Neuronal stem cell (in vitro differentiated cells): ENCODE results near the gene CSRP2.

Experiments
- DNase-seq: peaks from one replicate; pipeline ENCODE4 v3.0.0-alpha.2; 2013; ENCODE audit warnings: low spot score
- H2AFZ ChIP-seq: one replicate; pipeline ENCODE4 v1.6.1; 2013; ENCODE audit warnings: mild to moderate bottlenecking, low read length, inconsistent platforms
- H2AK5ac ChIP-seq: 2 replicates; pipeline ENCODE4 v1.6.1; 2013; ENCODE audit warnings: low read depth, mild to moderate bottlenecking, inconsistent platforms, low read length, moderate library complexity, mixed read lengths
- H2BK120ac ChIP-seq: 2 replicates; pipeline ENCODE4 v1.6.1; 2013; ENCODE audit warnings: low read depth, mild to moderate bottlenecking, inconsistent platforms, low read length, moderate library complexity, mixed read lengths
- H2BK12ac ChIP-seq: one replicate; pipeline ENCODE4 v1.6.1; 2013; ENCODE audit warnings: low read length, inconsistent platforms
- H2BK15ac ChIP-seq: 2 replicates; pipeline ENCODE4 v1.6.1; 2013; ENCODE audit warnings: mild to moderate bottlenecking, low read length, inconsistent platforms, mixed read lengths
- H2BK5ac ChIP-seq: one replicate; pipeline ENCODE4 v1.6.1; 2013; ENCODE audit warnings: inconsistent platforms, mild to moderate bottlenecking, low read length, moderate library complexity
- H3K14ac ChIP-seq: one replicate; pipeline ENCODE4 v1.6.1; 2013; ENCODE audit warnings: low read length, inconsistent platforms
- H3K18ac ChIP-seq: 2 replicates; pipeline ENCODE4 v1.6.1; 2013; ENCODE audit warnings: low read length, inconsistent platforms
- H3K23ac ChIP-seq: 2 replicates; pipeline ENCODE4 v1.6.1; 2013; ENCODE audit warnings: low read depth, mild to moderate bottlenecking, mixed read lengths, low read length, inconsistent platforms; ENCODE audit not compliant: poor library complexity
- H3K27ac ChIP-seq: replicated peaks from 3 replicates; pipeline ENCODE4 v1.5.1; 2013; ENCODE audit warnings: low read length, inconsistent platforms
- H3K27me3 ChIP-seq, 3 experiments: 2 replicates each; pipeline ENCODE4 v1.6.1; 2013; ENCODE audit warnings: low read length in 3 of 3, mild to moderate bottlenecking in 2 of 3, inconsistent platforms in 1 of 3, low read depth in 1 of 3, mixed read lengths in 1 of 3, moderate library complexity in 1 of 3; ENCODE audit not compliant: control insufficient read depth in 3 of 3, insufficient read depth in 3 of 3
- H3K36me3 ChIP-seq, 2 donors: replicated peaks in 1 of 2; 2 replicates each; pipeline ENCODE4 v1.6.1; 2013; ENCODE audit warnings: low read length in 2 of 2; ENCODE audit not compliant: control insufficient read depth in 2 of 2, insufficient read depth in 2 of 2
- H3K4ac ChIP-seq: 2 replicates; pipeline ENCODE4 v1.6.1; 2013; ENCODE audit warnings: inconsistent platforms, mild to moderate bottlenecking, low read length, moderate library complexity
- H3K4me1 ChIP-seq, 2 donors: 1 replicate in 1 of 2; 2 replicates in 1 of 2; pipeline ENCODE4 v1.6.1; 2013; ENCODE audit warnings: low read length in 2 of 2, low read depth in 1 of 2; ENCODE audit not compliant: control insufficient read depth in 2 of 2, insufficient read depth in 1 of 2
- H3K4me2 ChIP-seq: one replicate; pipeline ENCODE4 v1.6.1; 2013; ENCODE audit warnings: mild to moderate bottlenecking, low read length, inconsistent platforms; ENCODE audit not compliant: insufficient read depth, poor library complexity, severe bottlenecking
- H3K4me3 ChIP-seq, 2 donors: 2 replicates each; pipeline ENCODE4 v1.5.1; 2013; ENCODE audit warnings: low read length in 2 of 2, mild to moderate bottlenecking in 2 of 2, inconsistent platforms in 1 of 2, moderate library complexity in 1 of 2
- H3K79me1 ChIP-seq: one replicate; pipeline ENCODE4 v1.6.1; 2013; ENCODE audit warnings: low read depth, mild to moderate bottlenecking, inconsistent platforms, low read length, moderate library complexity
- H3K9ac ChIP-seq: one replicate; pipeline ENCODE4 v1.6.1; 2013; ENCODE audit warnings: mild to moderate bottlenecking, low read depth, low read length, inconsistent platforms; ENCODE audit not compliant: poor library complexity
- H3K9me3 ChIP-seq, 2 donors: replicated peaks in 1 of 2; 2 replicates each; pipeline versions ENCODE3 to v1.6.1; 2013; ENCODE audit warnings: low read length in 2 of 2, mild to moderate bottlenecking in 2 of 2, inconsistent platforms in 1 of 2, low read depth in 1 of 2, mixed read lengths in 1 of 2, moderate library complexity in 1 of 2; ENCODE audit not compliant: control insufficient read depth in 2 of 2, insufficient read depth in 1 of 2
- H4K8ac ChIP-seq: one replicate; pipeline ENCODE4 v1.6.1; 2013; ENCODE audit warnings: low read depth, mild to moderate bottlenecking, inconsistent platforms, low read length, moderate library complexity
- H4K91ac ChIP-seq: one replicate; pipeline ENCODE4 v1.6.1; 2013; ENCODE audit warnings: low read length, low read depth, mild to moderate bottlenecking, inconsistent platforms; ENCODE audit not compliant: poor library complexity
- WGBS, 2 donors: extraction: QIAGEN DNeasy Blood & Tissue Kit; methylation state at CpG; one replicate each; pipeline ENCODE4 v1.1.7; 2013; ENCODE audit warnings: missing lambda C conversion rate in 2 of 2, mixed read lengths in 1 of 2; ENCODE audit not compliant: insufficient read length in 2 of 2, insufficient replicate concordance in 1 of 2; ENCODE audit errors: extremely low coverage in 2 of 2; 5-methylcytosine and 5-hydroxymethylcytosine counted together

The CSRP2 gene

GRCh38 chr12:76909290-76909689, 30.5 kb upstream of the CSRP2 start:
- Histone ChIP-seq H2AK5ac (no peak overlapping the region), H3K4me3 (no peak overlapping the region)
- no CpG with 5 or more reads among the region's 4 CpGs for WGBS, 2 donors

GRCh38 chr12:76908303-76909017, 29.6 kb upstream of the CSRP2 start:
- H3K4me1 ChIP-seq: peaks cover 0 to 1% of the 10 kb centered on the region in 2 donors
- H3K9ac ChIP-seq: no peak overlapping the region
- no peaks in the 10 kb centered on the region for H3K27me3 ChIP-seq
- no peaks in the 10 kb centered on the region for H3K9me3 ChIP-seq
- no peak overlapping the region for H3K18ac ChIP-seq
- no peak overlapping the region for H2BK12ac ChIP-seq
- no peaks in the 10 kb centered on the region for H3K79me1 ChIP-seq
- H4K91ac ChIP-seq: no peak overlapping the region
- no peak for DNase-seq
- WGBS, 2 donors: no CpG with 5 or more reads among the region's 6 CpGs
- H3K36me3 ChIP-seq: no peaks in the 10 kb centered on the region
- no peak overlapping the region for H3K27ac ChIP-seq
- no peak overlapping the region for H3K14ac ChIP-seq
- no peak overlapping the region for H2AK5ac ChIP-seq
- no peak overlapping the region for H2BK5ac ChIP-seq
- no peak overlapping the region for H3K4me3 ChIP-seq
- no peak overlapping the region for H2BK15ac ChIP-seq
- no peak overlapping the region for H3K4ac ChIP-seq
- no peak overlapping the region for H4K8ac ChIP-seq
- H3K23ac ChIP-seq: no peak overlapping the region
- H3K4me2 ChIP-seq: no peak overlapping the region
- no peak overlapping the region for H2BK120ac ChIP-seq
- H2AFZ ChIP-seq: peak overlapping the region; percentile 2

More at GRCh38 chr12:76909290-76909689, 30.5 kb upstream of the CSRP2 start:
- H2BK15ac ChIP-seq: no peak overlapping the region
- H3K4me2 ChIP-seq: no peak overlapping the region
- H3K36me3 ChIP-seq: no peaks in the 10 kb centered on the region
- H2BK120ac ChIP-seq: no peak overlapping the region
- no peak overlapping the region for H3K4ac ChIP-seq
- DNase-seq: no peak
- H3K18ac ChIP-seq: no peak overlapping the region
- H3K27ac ChIP-seq: no peak overlapping the region
- no peak overlapping the region for H3K14ac ChIP-seq
- H2BK5ac ChIP-seq: no peak overlapping the region
- no peak overlapping the region for H3K23ac ChIP-seq
- H3K9ac ChIP-seq: no peak overlapping the region
- H3K4me1 ChIP-seq: peaks cover 0 to 1% of the 10 kb centered on the region in 2 donors
- no peak overlapping the region for H4K8ac ChIP-seq
- H4K91ac ChIP-seq: no peak overlapping the region
- H3K27me3 ChIP-seq: no peaks in the 10 kb centered on the region
- no peak overlapping the region for H2BK12ac ChIP-seq
- H3K9me3 ChIP-seq: no peaks in the 10 kb centered on the region
- no peaks in the 10 kb centered on the region for H3K79me1 ChIP-seq
- peak overlapping the region; percentile 2 for H2AFZ ChIP-seq

- Histone ChIP-seq H2AK5ac (no peak overlapping the region), H2BK15ac (no peak overlapping the region), H3K18ac (no peak overlapping the region), H3K14ac (no peak overlapping the region), H3K4me3 (no peak overlapping the region), H2BK5ac (no peak overlapping the region), H3K27ac (no peak overlapping the region), H3K23ac (no peak overlapping the region), H3K36me3 (no peaks in the 10 kb centered on the region), H3K4me2 (no peak overlapping the region), H3K9me3 (no peaks in the 10 kb centered on the region), H4K91ac (no peak overlapping the region), H3K4me1 (no peaks in the 10 kb centered on the region), H3K9ac (no peak overlapping the region), H2BK120ac (no peak overlapping the region), H3K79me1 (no peaks in the 10 kb centered on the region), H3K27me3 (no peaks in the 10 kb centered on the region), H2AFZ (peak overlapping the region; percentile 48), H2BK12ac (no peak overlapping the region), H4K8ac (no peak overlapping the region), H3K4ac (no peak overlapping the region)
- no CpG with 5 or more reads among the region's 4 CpGs for WGBS, 2 donors
- no peak for DNase-seq
Observed at GRCh38 chr12:76901628-76902380, 23.0 kb upstream of the CSRP2 start.

GRCh38 chr12:76899522-76899921, 20.7 kb upstream of the CSRP2 start:
- H2BK12ac ChIP-seq: no peak overlapping the region
- no peak overlapping the region for H4K8ac ChIP-seq
- H3K14ac ChIP-seq: no peak overlapping the region
- H3K27ac ChIP-seq: no peak overlapping the region
- H3K4me3 ChIP-seq: no peak overlapping the region
- no peak overlapping the region for H3K4me2 ChIP-seq
- no peaks in the 10 kb centered on the region for H3K36me3 ChIP-seq
- no peaks in the 10 kb centered on the region for H3K4me1 ChIP-seq
- no peak overlapping the region for H4K91ac ChIP-seq
- no peaks in the 10 kb centered on the region for H3K27me3 ChIP-seq
- no peak for DNase-seq
- no peaks in the 10 kb centered on the region for H3K79me1 ChIP-seq
- H3K18ac ChIP-seq: no peak overlapping the region
- H3K9ac ChIP-seq: no peak overlapping the region
- no peak overlapping the region for H3K23ac ChIP-seq
- H2AK5ac ChIP-seq: no peak overlapping the region
- H2AFZ ChIP-seq: no peak overlapping the region
- no peak overlapping the region for H2BK15ac ChIP-seq
- no peak overlapping the region for H2BK120ac ChIP-seq
- no peak overlapping the region for H2BK5ac ChIP-seq
- no peak overlapping the region for H3K4ac ChIP-seq
- peaks cover 0 to 6% of the 10 kb centered on the region in 2 donors for H3K9me3 ChIP-seq
- no CpG with 5 or more reads among the region's 2 CpGs for WGBS, 2 donors
